Type B pancreatic cell (in vitro differentiated cells): ENCODE data around the gene CCNT2. TPM values are rescaled to one million over a fixed set of nuclear protein-coding genes. Genes with fewer than 3 reads are reported as not detected.

ENCODE experiments used
- DNase-seq: peaks from one replicate; pipeline ENCODE4 v3.0.0; 2021; ENCODE audit warnings: mixed read lengths; ENCODE audit not compliant: unreplicated experiment; ENCODE audit errors: extremely low spot score
- H3K27ac Mint-ChIP-seq: 2 replicates; pipeline ENCODE4 v1.8.0; 2021; ENCODE audit warnings: mild to moderate bottlenecking, mixed read lengths
- H3K27me3 Mint-ChIP-seq: 2 replicates; pipeline ENCODE4 v1.8.0; 2021; ENCODE audit warnings: mixed read lengths
- H3K36me3 Mint-ChIP-seq: 2 replicates; pipeline ENCODE4 v1.8.0; 2021; ENCODE audit warnings: mixed read lengths
- H3K4me1 Mint-ChIP-seq: one replicate; pipeline ENCODE4 v1.8.0; 2021; ENCODE audit warnings: mixed read lengths; ENCODE audit not compliant: unreplicated experiment
- H3K4me3 Mint-ChIP-seq: 2 replicates; pipeline ENCODE4 v1.8.0; 2021; ENCODE audit warnings: mild to moderate bottlenecking, mixed read lengths
- H3K9me3 Mint-ChIP-seq: 2 replicates; pipeline ENCODE4 v1.8.0; 2021; ENCODE audit warnings: mixed read lengths
- total RNA-seq: library from RNA; stranded (reverse); gene quantifications from 2 replicates; pipeline ENCODE4 v1.2.1, GENCODE V29; 2021; ENCODE audit warnings: low replicate concordance
- TF ChIP-seq, protein P1 (sequence below): fragments of 200-600 bp; sonication (generic); conservative IDR thresholded peaks from 2 replicates; pipeline ENCODE4 v1.5.0; 2021; ENCODE audit warnings: antibody characterized with exemption, mild to moderate bottlenecking

The CCNT2 gene
- total RNA-seq, 1 donor from 2014 or later, result 55.1 TPM

DNA sequence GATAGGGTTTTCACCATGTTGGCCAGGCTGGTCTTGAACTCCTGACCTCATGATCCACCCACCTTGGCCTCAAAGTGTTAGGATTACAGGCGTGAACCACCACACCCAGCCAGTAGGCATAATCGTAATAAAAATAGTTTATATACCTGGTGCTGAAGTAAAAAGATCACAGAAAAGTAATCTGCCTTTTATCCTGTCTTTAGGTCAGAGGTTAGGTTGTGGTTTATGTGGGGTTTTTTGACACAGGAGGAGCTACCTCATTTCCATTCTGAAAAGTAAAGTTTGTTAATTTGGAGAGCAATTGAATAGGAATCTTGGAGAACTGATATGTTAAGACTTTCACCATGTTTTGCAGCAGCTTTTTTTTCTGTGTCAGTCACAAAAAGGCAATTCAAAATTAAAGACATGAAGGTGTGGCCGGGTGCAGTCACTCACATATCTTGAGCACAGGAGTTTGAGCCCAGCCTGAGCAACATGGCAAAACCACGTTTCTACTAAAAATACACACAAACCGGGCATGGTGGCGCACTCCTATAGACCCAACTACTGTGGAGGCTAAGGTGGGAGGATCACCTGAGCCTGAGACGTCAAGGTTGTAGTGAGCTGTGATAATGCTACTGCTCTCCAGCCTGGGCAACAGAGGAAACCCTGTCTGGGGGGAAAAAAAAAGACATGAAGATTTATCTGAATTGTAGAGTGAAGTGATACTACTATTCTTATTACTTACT is 31.5 kb downstream of the CCNT2 start:
- peaks cover 46% of the 10 kb centered on the region for H3K36me3 Mint-ChIP-seq
- no peak overlapping the region for H3K27ac Mint-ChIP-seq
- H3K4me1 Mint-ChIP-seq, result peaks cover 4% of the 10 kb centered on the region
- TF ChIP-seq, protein P1, sequence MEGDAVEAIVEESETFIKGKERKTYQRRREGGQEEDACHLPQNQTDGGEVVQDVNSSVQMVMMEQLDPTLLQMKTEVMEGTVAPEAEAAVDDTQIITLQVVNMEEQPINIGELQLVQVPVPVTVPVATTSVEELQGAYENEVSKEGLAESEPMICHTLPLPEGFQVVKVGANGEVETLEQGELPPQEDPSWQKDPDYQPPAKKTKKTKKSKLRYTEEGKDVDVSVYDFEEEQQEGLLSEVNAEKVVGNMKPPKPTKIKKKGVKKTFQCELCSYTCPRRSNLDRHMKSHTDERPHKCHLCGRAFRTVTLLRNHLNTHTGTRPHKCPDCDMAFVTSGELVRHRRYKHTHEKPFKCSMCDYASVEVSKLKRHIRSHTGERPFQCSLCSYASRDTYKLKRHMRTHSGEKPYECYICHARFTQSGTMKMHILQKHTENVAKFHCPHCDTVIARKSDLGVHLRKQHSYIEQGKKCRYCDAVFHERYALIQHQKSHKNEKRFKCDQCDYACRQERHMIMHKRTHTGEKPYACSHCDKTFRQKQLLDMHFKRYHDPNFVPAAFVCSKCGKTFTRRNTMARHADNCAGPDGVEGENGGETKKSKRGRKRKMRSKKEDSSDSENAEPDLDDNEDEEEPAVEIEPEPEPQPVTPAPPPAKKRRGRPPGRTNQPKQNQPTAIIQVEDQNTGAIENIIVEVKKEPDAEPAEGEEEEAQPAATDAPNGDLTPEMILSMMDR, result no peak
- no peak for DNase-seq
- no peak overlapping the region for H3K4me3 Mint-ChIP-seq
- no peaks in the 10 kb centered on the region for H3K27me3 Mint-ChIP-seq
- H3K9me3 Mint-ChIP-seq, result no peaks in the 10 kb centered on the region

GRCh38 chr2:134950886-134951285 is 32.3 kb downstream of the CCNT2 start:
- H3K4me1 Mint-ChIP-seq, result peaks cover 4% of the 10 kb centered on the region
- no peak for DNase-seq
- no peak overlapping the region for H3K27ac Mint-ChIP-seq
- H3K4me3 Mint-ChIP-seq, result no peak overlapping the region
- peaks cover 38% of the 10 kb centered on the region for H3K36me3 Mint-ChIP-seq
- H3K9me3 Mint-ChIP-seq, result no peaks in the 10 kb centered on the region
- no peaks in the 10 kb centered on the region for H3K27me3 Mint-ChIP-seq
- TF ChIP-seq, protein P1, result no peak

DNA sequence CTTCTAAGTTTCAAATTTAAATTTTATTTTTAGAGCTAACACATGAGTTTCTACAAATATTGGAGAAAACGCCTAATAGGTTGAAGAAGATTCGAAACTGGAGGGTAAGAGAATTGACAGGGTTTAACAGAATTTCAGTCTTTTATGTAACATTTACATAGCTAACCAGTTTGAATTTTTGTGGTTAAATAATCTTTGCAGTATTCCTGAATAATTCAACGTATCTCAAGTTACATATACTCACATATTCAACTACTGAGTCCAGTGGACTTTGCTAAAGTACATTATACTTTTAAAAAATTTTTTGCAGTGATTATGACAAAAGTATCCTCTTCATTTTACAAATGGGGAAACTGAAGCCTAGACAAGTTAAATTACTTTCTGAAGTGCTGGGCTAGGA is 34.0 kb downstream of the CCNT2 start:
- Mint-ChIP-seq H3K9me3 (no peaks in the 10 kb centered on the region), H3K36me3 (peaks cover 41% of the 10 kb centered on the region), H3K27ac (no peak overlapping the region), H3K4me1 (peaks cover 4% of the 10 kb centered on the region), H3K4me3 (no peak overlapping the region), H3K27me3 (no peaks in the 10 kb centered on the region)
- TF ChIP-seq, protein P1, result no peak
- no peak for DNase-seq

GRCh38 chr2:134954065-134954464 is 35.4 kb downstream of the CCNT2 start:
- peaks cover 41% of the 10 kb centered on the region for H3K36me3 Mint-ChIP-seq
- H3K27ac Mint-ChIP-seq, result no peak overlapping the region
- H3K27me3 Mint-ChIP-seq, result no peaks in the 10 kb centered on the region
- TF ChIP-seq, protein P1, result no peak
- no peak for DNase-seq
- H3K4me3 Mint-ChIP-seq, result no peak overlapping the region
- H3K9me3 Mint-ChIP-seq, result no peaks in the 10 kb centered on the region
- peaks cover 4% of the 10 kb centered on the region for H3K4me1 Mint-ChIP-seq

DNA sequence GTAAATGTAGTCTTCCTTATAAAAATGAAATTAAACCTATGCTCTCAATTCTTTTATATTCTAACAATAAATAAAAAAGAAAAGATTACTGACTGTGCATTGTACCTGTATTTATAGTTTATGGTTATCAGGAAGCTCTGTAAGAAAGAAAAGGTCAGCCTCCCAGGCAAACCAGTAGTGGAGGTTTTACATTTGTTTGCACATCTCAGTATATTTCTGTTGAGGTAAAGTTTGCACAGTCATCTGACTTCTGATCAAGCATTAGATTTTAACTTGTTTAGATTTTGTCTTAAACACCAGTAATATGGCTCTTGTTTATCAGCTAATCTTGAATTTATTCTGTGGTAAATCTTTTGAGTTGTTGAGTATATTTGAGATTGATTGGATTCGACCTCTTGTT is 37.1 kb downstream of the CCNT2 start:
- H3K4me3 Mint-ChIP-seq, result no peak overlapping the region
- H3K36me3 Mint-ChIP-seq, result peaks cover 34% of the 10 kb centered on the region
- no peak overlapping the region for H3K27ac Mint-ChIP-seq
- no peaks in the 10 kb centered on the region for H3K27me3 Mint-ChIP-seq
- no peak for DNase-seq
- H3K9me3 Mint-ChIP-seq, result no peaks in the 10 kb centered on the region
- TF ChIP-seq, protein P1, result no peak
- H3K4me1 Mint-ChIP-seq, result no peaks in the 10 kb centered on the region
